K562 (cell line): ENCODE results near the gene GSDME. TPM values are rescaled to one million over a fixed set of nuclear protein-coding genes. Genes with fewer than 3 reads are reported as not detected.

Experiments used
- ATAC-seq: fragments of 200-7000 bp; cut with Tn5 transposase; 3 replicates; pipeline ENCODE4 v1.9.1; 2020; ENCODE audit warnings: moderate library complexity
- BruUV-seq: library from RNA; stranded (reverse); fragments of 400-500 nt; replicated peaks from 2 replicates; lab custom pipeline; 2021; lab: Mats Ljungman, UMichigan
- CTCF ChIA-PET: fragments of 300-600 bp; formaldehyde crosslinking; extraction: SDS; loops from one replicate; lab custom pipeline; 2021; ENCODE audit warnings: low intra/inter-chr PET ratio; lab: Yijun Ruan, JAX
- POLR2A ChIA-PET: fragments of 300-600, 350-650 bp; sonication (Branson Sonifier 250); formaldehyde crosslinking; extraction: SDS; loops from one replicate; lab custom pipeline; 2021; ENCODE audit warnings: antibody characterized with exemption, inconsistent platforms; lab: Yijun Ruan, JAX
- DNase-seq, 4 experiments: peaks; one replicate each; pipeline versions ENCODE4 v3.0.0 to v3.0.0-alpha.2; 2011 to 2018; ENCODE audit warnings: low spot score in 3 of 4, mixed read lengths in 3 of 4; ENCODE audit errors: extremely low read depth in 1 of 4
- FAIRE-seq: peaks from 2 replicates; lab custom pipeline; 2011; peaks lifted over from hg19 to GRCh38; lab: Jason Lieb, UNC
- H2AFZ ChIP-seq: 2 replicates; pipeline ENCODE4 v1.6.0; 2011; ENCODE audit warnings: low read depth, low read length, control low read depth, inconsistent platforms
- H3K27ac ChIP-seq: fragments of 200-600 bp; 3 replicates; pipeline ENCODE4 v1.8.0; 2011; ENCODE audit warnings: low read depth, mild to moderate bottlenecking, control low read depth, inconsistent platforms, low read length, moderate library complexity, mixed read lengths; ENCODE audit errors: extremely low read depth
- H3K27me3 ChIP-seq, 2 experiments: fragments of 300-600 bp in 1 of 2; 2 replicates in 1 of 2; 3 replicates in 1 of 2; pipeline versions ENCODE4 v1.6.0 to v1.8.0; 2011; ENCODE audit warnings: inconsistent platforms in 2 of 2, low read length in 2 of 2, mild to moderate bottlenecking in 1 of 2, mixed read lengths in 1 of 2, moderate library complexity in 1 of 2; ENCODE audit not compliant: control insufficient read depth in 2 of 2, insufficient read depth in 2 of 2
- H3K36me3 ChIP-seq: fragments of 300-600 bp; 3 replicates; pipeline ENCODE4 v1.8.0; 2011; ENCODE audit warnings: mild to moderate bottlenecking, low read length, inconsistent platforms; ENCODE audit not compliant: control insufficient read depth, insufficient read depth
- H3K4me1 ChIP-seq, 2 experiments: fragments of 200-600 bp in 1 of 2; replicated peaks in 1 of 2; 2 replicates in 1 of 2; 3 replicates in 1 of 2; pipeline versions ENCODE4 v1.5.1 to v1.8.0; 2011; ENCODE audit warnings: inconsistent platforms in 2 of 2, low read length in 2 of 2, mild to moderate bottlenecking in 1 of 2, mixed read lengths in 1 of 2, moderate library complexity in 1 of 2; ENCODE audit not compliant: control insufficient read depth in 2 of 2, insufficient read depth in 2 of 2
- H3K4me2 ChIP-seq: 2 replicates; pipeline ENCODE4 v1.6.1; 2011; ENCODE audit warnings: low read length, control low read depth, inconsistent platforms, mixed read lengths; ENCODE audit not compliant: insufficient read depth
- H3K4me3 ChIP-seq: fragments of 200-600 bp; sonication (generic), shearing (Covaris generic); 2 replicates; pipeline ENCODE4 v1.5.1; 2016; ENCODE audit warnings: control low read depth, inconsistent platforms
- H3K79me2 ChIP-seq: fragments of 200-600 bp; 3 replicates; pipeline ENCODE4 v1.8.0; 2011; ENCODE audit warnings: low read length, inconsistent platforms; ENCODE audit not compliant: control insufficient read depth, insufficient read depth
- H3K9ac ChIP-seq, 2 experiments: 2 replicates each; pipeline versions ENCODE4 v1.6.0 to v1.6.1; 2011; ENCODE audit warnings: low read depth in 2 of 2, low read length in 2 of 2, control low read depth in 1 of 2, inconsistent platforms in 1 of 2, mild to moderate bottlenecking in 1 of 2, mixed read lengths in 1 of 2; ENCODE audit not compliant: insufficient read depth in 1 of 2
- H3K9me1 ChIP-seq: one replicate; pipeline ENCODE4 v1.6.0; 2011; ENCODE audit warnings: inconsistent platforms, mild to moderate bottlenecking, low read length, moderate library complexity; ENCODE audit not compliant: control insufficient read depth, insufficient read depth
- H3K9me3 ChIP-seq: replicated peaks from 2 replicates; pipeline ENCODE4 v1.5.1; 2011; ENCODE audit warnings: low read depth, low read length, inconsistent platforms; ENCODE audit not compliant: control insufficient read depth, insufficient read depth
- H4K20me1 ChIP-seq: replicated peaks from 2 replicates; pipeline ENCODE4 v1.6.1; 2011; ENCODE audit warnings: low read length, inconsistent platforms, mixed read lengths; ENCODE audit not compliant: control insufficient read depth, insufficient read depth
- ATF1 ChIP-seq, 2 experiments: fragments of 450-650 bp in 1 of 2; IDR thresholded peaks; 2 replicates each; pipeline ENCODE4 v1.6.1; 2016; ENCODE audit warnings: missing compliant biosample characterization in 1 of 2, missing genetic modification characterization in 1 of 2
- ELF1 ChIP-seq: fragments of 200-800 bp; sonication (Bioruptor generic); IDR thresholded peaks from 2 replicates; pipeline ENCODE4 v1.6.1; 2016; ENCODE audit warnings: missing genetic modification characterization, missing compliant biosample characterization
- MXI1 ChIP-seq: IDR thresholded peaks from 2 replicates; pipeline ENCODE4 v1.6.1; 2011; ENCODE audit warnings: low read depth, mild to moderate bottlenecking, improper control_type of control experiment, low read length
- NFYB ChIP-seq: IDR thresholded peaks from 2 replicates; pipeline ENCODE4 v1.6.1; 2011; ENCODE audit warnings: mild to moderate bottlenecking, moderate library complexity; ENCODE audit not compliant: insufficient read length; ENCODE audit errors: extremely low read depth
- TBL1XR1 ChIP-seq, 2 experiments: IDR thresholded peaks; 2 replicates each; pipeline ENCODE4 v1.6.1; 2012; ENCODE audit warnings: improper control_type of control experiment in 2 of 2, low read length in 2 of 2, mild to moderate bottlenecking in 1 of 2
- TRIM25 ChIP-seq: fragments of 450-650 bp; IDR thresholded peaks from 2 replicates; pipeline ENCODE4 v1.7.0; 2016; ENCODE audit warnings: borderline replicate concordance
- ZBTB26 ChIP-seq: fragments of 450-650 bp; formaldehyde crosslinking; IDR thresholded peaks from 2 replicates; pipeline ENCODE4 v1.4.0; 2022; ENCODE audit warnings: missing genetic modification characterization
- ZBTB8A ChIP-seq: fragments of 450-650 bp; IDR thresholded peaks from 2 replicates; pipeline ENCODE4 v1.6.1; 2018; ENCODE audit warnings: mild to moderate bottlenecking, moderate library complexity; ENCODE audit not compliant: partially characterized antibody
- ZNF174 ChIP-seq: fragments of 250-450 bp; sonication (Bioruptor Pico); IDR thresholded peaks from 2 replicates; pipeline ENCODE4 v1.4.0; 2020; ENCODE audit warnings: mild to moderate bottlenecking
- ZNF197 ChIP-seq: fragments of 200-800 bp; sonication (Bioruptor generic); IDR thresholded peaks from 2 replicates; pipeline ENCODE4 v1.6.1; 2016; ENCODE audit warnings: low read depth, missing genetic modification characterization, missing compliant biosample characterization
- WGBS: fragments of 100-300 bp; shearing (Covaris generic); methylation state at CpG from one replicate; pipeline ENCODE4 v1.1.6; 2016; ENCODE audit warnings: low coverage, mixed read lengths; ENCODE audit not compliant: insufficient coverage; ENCODE audit errors: missing lambda C conversion rate; 5-methylcytosine and 5-hydroxymethylcytosine counted together
- in situ Hi-C: fragments of 300-500 bp; cut with MboI; formaldehyde crosslinking; loops from 4 replicates; pipeline ENCODE4 v1.15.0; 2018; ENCODE audit warnings: inconsistent platforms, mixed read lengths
- intact Hi-C: fragments of 100-400 bp; cut with micrococcal nuclease; formaldehyde crosslinking; loops from 2 replicates; pipeline ENCODE4 v1.14.2; 2022
- polyA plus RNA-seq, 8 experiments: library from polyadenylated mRNA; depleted of rRNA in 4 of 8; stranded (reverse) in 5 of 8; unstranded in 3 of 8; fragments of >200 nt; fragmentation: Nextera tagmentation in 2 of 8; fragmentation: Illumina TruSeq in 1 of 8; extraction: Ambion mirVana in 2 of 8; extraction: Trizol in 1 of 8; gene quantifications; 2 replicates each; pipeline versions ENCODE4 v1.2.1 to v1.2.3, GENCODE V29; 2011 to 2014; ENCODE audit warnings: inconsistent platforms in 1 of 8, missing spikeins in 1 of 8
- total RNA-seq, 7 experiments: library from RNA; depleted of rRNA in 6 of 7; stranded (reverse); fragments of >200 nt in 6 of 7; fragmentation: Illumina TruSeq in 2 of 7; extraction: Trizol in 2 of 7; gene quantifications; 2 replicates each; pipeline versions ENCODE4 v1.2.1 to v1.2.3, GENCODE V29; 2011 to 2021; ENCODE audit warnings: low replicate concordance in 1 of 7
- TF ChIP-seq, protein P1 (sequence below): fragments of 150-350 bp; conservative IDR thresholded peaks from 2 replicates; pipeline ENCODE4 v1.6.1; 2014; ENCODE audit warnings: low read length

Gene GSDME
- total and polyA plus RNA-seq, 9 of the 15 experiments (the other 6 are each of a cell fraction or from before 2014, with no cell fraction given) = 0.37 to 1.9 (median 0.62) TPM

DNA sequence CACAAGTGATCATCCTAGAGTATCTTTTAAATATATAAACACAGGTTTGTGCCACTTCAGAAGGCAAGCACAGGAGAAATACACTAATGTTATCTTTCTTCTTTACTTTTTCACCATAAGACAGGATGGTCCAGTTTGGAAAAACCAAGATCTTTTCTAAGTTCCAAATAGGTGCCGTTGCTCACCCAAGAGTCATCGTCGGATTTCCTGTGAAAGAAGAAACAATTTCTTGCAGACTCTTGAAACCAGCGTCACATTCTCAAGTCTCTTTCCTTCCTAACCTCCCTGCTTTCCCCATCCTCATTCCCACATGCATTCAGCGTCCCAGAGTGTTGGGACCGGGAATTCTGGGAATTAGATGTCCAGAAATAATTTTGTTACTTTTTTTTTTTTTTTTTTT, 42.8 kb upstream of the GSDME start:
- peaks cover 46% of the 10 kb centered on the region for H3K36me3 ChIP-seq
- CTCF ChIA-PET = no interaction called here
- FAIRE-seq (no peak), ATAC-seq (no peak), DNase-seq (no peak)
- H3K4me2 ChIP-seq = no peak overlapping the region
- H4K20me1 ChIP-seq = no peaks in the 10 kb centered on the region
- intact Hi-C loops (no loop called here), in situ Hi-C loops (no loop called here)
- no peak overlapping the region for H3K27ac ChIP-seq
- H3K79me2 ChIP-seq = no peaks in the 10 kb centered on the region; the same call in 2 of the 3 replicates
- peaks cover 4 to 14% of the 10 kb centered on the region in 2 experiments; a peak in 4 of 5 replicates for H3K4me1 ChIP-seq
- H3K27me3 ChIP-seq = no peaks in the 10 kb centered on the region
- no peak overlapping the region for H3K4me3 ChIP-seq
- H3K9me3 ChIP-seq = peaks cover 2% of the 10 kb centered on the region; the same call in 1 of the 2 replicates
- POLR2A ChIA-PET = interaction anchor here (0.8 kb wide), 1 partner anchor 20 kb away, joined by 3 read pairs; no protein-coding TSS in a partner anchor
- no peak for TF ChIP-seq MXI1
- no peak for TF ChIP-seq ELF1
- no peak for TF ChIP-seq ZBTB26
- TF ChIP-seq TBL1XR1 (IDR thresholded peaks at IDR 0.05; ENCODE audit: low read length in 2 of 2) = no peak
- TF ChIP-seq ZBTB8A = no peak
- no peak for TF ChIP-seq TRIM25
- no peak for TF ChIP-seq NFYB
- no peak for TF ChIP-seq ZNF174 (CRISPR knock-in tag)
- no peak for TF ChIP-seq ZNF197
- TF ChIP-seq, protein P1, sequence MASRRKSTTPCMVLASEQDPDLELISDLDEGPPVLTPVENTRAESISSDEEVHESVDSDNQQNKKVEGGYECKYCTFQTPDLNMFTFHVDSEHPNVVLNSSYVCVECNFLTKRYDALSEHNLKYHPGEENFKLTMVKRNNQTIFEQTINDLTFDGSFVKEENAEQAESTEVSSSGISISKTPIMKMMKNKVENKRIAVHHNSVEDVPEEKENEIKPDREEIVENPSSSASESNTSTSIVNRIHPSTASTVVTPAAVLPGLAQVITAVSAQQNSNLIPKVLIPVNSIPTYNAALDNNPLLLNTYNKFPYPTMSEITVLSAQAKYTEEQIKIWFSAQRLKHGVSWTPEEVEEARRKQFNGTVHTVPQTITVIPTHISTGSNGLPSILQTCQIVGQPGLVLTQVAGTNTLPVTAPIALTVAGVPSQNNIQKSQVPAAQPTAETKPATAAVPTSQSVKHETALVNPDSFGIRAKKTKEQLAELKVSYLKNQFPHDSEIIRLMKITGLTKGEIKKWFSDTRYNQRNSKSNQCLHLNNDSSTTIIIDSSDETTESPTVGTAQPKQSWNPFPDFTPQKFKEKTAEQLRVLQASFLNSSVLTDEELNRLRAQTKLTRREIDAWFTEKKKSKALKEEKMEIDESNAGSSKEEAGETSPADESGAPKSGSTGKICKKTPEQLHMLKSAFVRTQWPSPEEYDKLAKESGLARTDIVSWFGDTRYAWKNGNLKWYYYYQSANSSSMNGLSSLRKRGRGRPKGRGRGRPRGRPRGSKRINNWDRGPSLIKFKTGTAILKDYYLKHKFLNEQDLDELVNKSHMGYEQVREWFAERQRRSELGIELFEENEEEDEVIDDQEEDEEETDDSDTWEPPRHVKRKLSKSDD = no peak
- no peak for TF ChIP-seq ATF1 (CRISPR knock-in tag; IDR thresholded peaks at IDR 0.05)
- no peak for TF ChIP-seq ATF1 (tag; IDR thresholded peaks at IDR 0.05)
- no peak overlapping the region for H3K9ac ChIP-seq
- H2AFZ ChIP-seq = no peak overlapping the region
- no peaks in the 10 kb centered on the region for H3K9me1 ChIP-seq
- 95% methylated on average over 4 of the region's 6 CpGs for WGBS
- no TSS peak for BruUV-seq
